WTC11 (cell line): Measurements from ENCODE around the gene SETD3. TPM values are rescaled to one million over a fixed set of nuclear protein-coding genes. Genes with fewer than 3 reads are reported as not detected.
A peak's percentile ranks its signal among the peaks of the same experiment; 100 is the strongest.

Source experiments
- ATAC-seq: fragments of 200-7000 bp; cut with Tn5 transposase; 2 replicates; pipeline ENCODE4 v1.10.0; 2021; ENCODE audit warnings: mild to moderate bottlenecking, moderate library complexity
- CTCF ChIA-PET: fragments of 300-600 bp; sonication (Branson Sonifier 250); formaldehyde crosslinking; loops from one replicate; lab custom pipeline; 2021; ENCODE audit warnings: antibody characterized with exemption; lab: Charles Lee
- POLR2A ChIA-PET: fragments of 350-600 bp; sonication (Branson Sonifier 250); formaldehyde crosslinking; loops from one replicate; lab custom pipeline; 2021; ENCODE audit warnings: antibody characterized with exemption; lab: Charles Lee
- DNase-seq: peaks from one replicate; pipeline ENCODE4 v3.0.0; 2021; ENCODE audit warnings: low spot score
- H3K27ac Mint-ChIP-seq: 2 replicates; pipeline ENCODE4 v1.8.0; 2021; ENCODE audit warnings: mixed read lengths
- H3K27me3 Mint-ChIP-seq: 2 replicates; pipeline ENCODE4 v1.8.0; 2021; ENCODE audit warnings: low read depth, mild to moderate bottlenecking, moderate library complexity, mixed read lengths
- H3K36me3 Mint-ChIP-seq: 2 replicates; pipeline ENCODE4 v1.8.0; 2021; ENCODE audit warnings: mixed read lengths
- H3K4me1 Mint-ChIP-seq: 2 replicates; pipeline ENCODE4 v1.8.0; 2022; ENCODE audit warnings: mixed read lengths
- H3K4me3 Mint-ChIP-seq: 2 replicates; pipeline ENCODE4 v1.8.0; 2021; ENCODE audit warnings: mild to moderate bottlenecking, moderate library complexity, mixed read lengths
- H3K9me3 Mint-ChIP-seq: 2 replicates; pipeline ENCODE4 v1.8.0; 2021; ENCODE audit warnings: mixed read lengths
- EMX1 ChIP-seq: fragments of 250-450 bp; sonication (Bioruptor Pico); IDR thresholded peaks from 2 replicates; pipeline ENCODE4 v1.8.0; 2021; ENCODE audit warnings: mild to moderate bottlenecking
- ESRRA ChIP-seq: sonication (generic); formaldehyde crosslinking; IDR thresholded peaks from 2 replicates; pipeline ENCODE4 v1.8.1; 2022; ENCODE audit warnings: mild to moderate bottlenecking, missing genetic modification reagents, borderline replicate concordance
- FOXJ3 ChIP-seq: sonication (generic); formaldehyde crosslinking; IDR thresholded peaks from 2 replicates; pipeline ENCODE4 v1.9.0; 2021; ENCODE audit warnings: missing genetic modification reagents, mild to moderate bottlenecking, borderline replicate concordance
- GABPB1 ChIP-seq: sonication (generic); formaldehyde crosslinking; IDR thresholded peaks from 2 replicates; pipeline ENCODE4 v1.8.1; 2023; ENCODE audit warnings: mild to moderate bottlenecking, missing genetic modification reagents
- GRHL2 ChIP-seq: fragments of 250-450 bp; sonication (Bioruptor Pico); IDR thresholded peaks from 2 replicates; pipeline ENCODE4 v1.8.0; 2022; ENCODE audit warnings: mild to moderate bottlenecking, moderate library complexity; ENCODE audit not compliant: insufficient replicate concordance, severe bottlenecking
- JUN ChIP-seq: sonication (generic); formaldehyde crosslinking; IDR thresholded peaks from 2 replicates; pipeline ENCODE4 v1.8.0; 2023; ENCODE audit warnings: mild to moderate bottlenecking, missing genetic modification reagents
- MXD4 ChIP-seq: fragments of 250-450 bp; sonication (Bioruptor Pico); IDR thresholded peaks from 2 replicates; pipeline ENCODE4 v1.8.0; 2021; ENCODE audit warnings: mild to moderate bottlenecking, moderate library complexity, borderline replicate concordance
- NR2C2 ChIP-seq: sonication (generic); formaldehyde crosslinking; IDR thresholded peaks from 2 replicates; pipeline ENCODE4 v1.8.0; 2022; ENCODE audit warnings: mild to moderate bottlenecking, missing genetic modification reagents
- RORB ChIP-seq: fragments of 250-450 bp; sonication (Bioruptor Pico); IDR thresholded peaks from 2 replicates; pipeline ENCODE4 v1.9.0; 2021; ENCODE audit warnings: mild to moderate bottlenecking
- ZBTB21 ChIP-seq: sonication (generic); formaldehyde crosslinking; IDR thresholded peaks from 2 replicates; pipeline ENCODE4 v1.8.1; 2023; ENCODE audit warnings: mild to moderate bottlenecking, missing genetic modification reagents, borderline replicate concordance
- ZNF219 ChIP-seq: sonication (generic); formaldehyde crosslinking; IDR thresholded peaks from 2 replicates; pipeline ENCODE4 v1.8.0; 2023; ENCODE audit warnings: missing genetic modification reagents, mild to moderate bottlenecking, borderline replicate concordance
- ZNF396 ChIP-seq: fragments of 250-450 bp; sonication (Bioruptor Pico); IDR thresholded peaks from 2 replicates; pipeline ENCODE4 v1.8.0; 2021; ENCODE audit warnings: mild to moderate bottlenecking, moderate library complexity, borderline replicate concordance
- ZNF423 ChIP-seq: fragments of 250-450 bp; sonication (Bioruptor Pico); IDR thresholded peaks from 2 replicates; pipeline ENCODE4 v2.1.2; 2022; ENCODE audit warnings: mild to moderate bottlenecking, moderate library complexity
- total RNA-seq: library from RNA; stranded (reverse); gene quantifications from 3 replicates; pipeline ENCODE4 v1.2.3, GENCODE V29; 2021
- TF ChIP-seq, protein P1 (sequence below): sonication (generic); formaldehyde crosslinking; IDR thresholded peaks from 2 replicates; pipeline ENCODE4 v1.8.1; 2023; ENCODE audit warnings: mild to moderate bottlenecking, missing genetic modification reagents, borderline replicate concordance
- TF ChIP-seq, protein P2 (sequence below): sonication (generic); formaldehyde crosslinking; conservative IDR thresholded peaks from 2 replicates; pipeline ENCODE4 v1.8.1; 2022; ENCODE audit warnings: mild to moderate bottlenecking, missing genetic modification reagents
- TF ChIP-seq, protein P3 (sequence below): sonication (generic); formaldehyde crosslinking; IDR thresholded peaks from 2 replicates; pipeline ENCODE4 v1.8.0; 2023; ENCODE audit warnings: mild to moderate bottlenecking, missing genetic modification reagents
- TF ChIP-seq, protein P4 (sequence below): fragments of 250-450 bp; sonication (Bioruptor Pico); conservative IDR thresholded peaks from 2 replicates; pipeline ENCODE4 v1.9.0; 2021; ENCODE audit warnings: mild to moderate bottlenecking
- TF ChIP-seq, protein P5 (sequence below): sonication (generic); formaldehyde crosslinking; IDR thresholded peaks from 2 replicates; pipeline ENCODE4 v1.8.1; 2023; ENCODE audit warnings: mild to moderate bottlenecking, missing genetic modification reagents, moderate library complexity
- TF ChIP-seq, protein P6 (sequence below): fragments of 250-450 bp; sonication (Bioruptor Pico); IDR thresholded peaks from 2 replicates; pipeline ENCODE4 v1.8.0; 2021; ENCODE audit warnings: mild to moderate bottlenecking
- TF ChIP-seq, protein P7 (sequence below): sonication (generic); formaldehyde crosslinking; IDR thresholded peaks from 2 replicates; pipeline ENCODE4 v1.8.1; 2023; ENCODE audit warnings: mild to moderate bottlenecking, moderate library complexity, missing genetic modification reagents

Gene SETD3
- total RNA-seq, 1 experiment from 2014 or later = 53.1 TPM

DNA sequence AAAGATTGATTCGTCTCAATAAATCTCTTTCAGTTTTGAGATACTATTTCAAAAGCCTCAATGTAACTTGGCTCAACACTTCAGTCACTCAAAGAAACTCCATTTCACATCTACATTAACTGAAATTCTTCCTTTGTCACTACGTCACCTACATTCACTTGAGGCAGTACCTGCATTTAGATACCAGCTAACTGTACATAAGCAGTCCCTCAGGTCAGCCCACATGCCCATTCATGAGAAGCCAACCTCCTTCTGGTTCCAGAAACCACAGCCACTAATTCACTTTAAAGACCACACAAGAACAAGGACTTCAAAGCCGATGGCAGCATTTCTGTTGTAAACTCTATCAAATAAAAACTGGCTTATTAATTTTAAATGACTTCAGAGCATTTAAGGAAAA is 43.0 kb downstream of the SETD3 start:
- peaks cover 7% of the 10 kb centered on the region for H3K4me1 Mint-ChIP-seq
- no peaks in the 10 kb centered on the region for H3K27me3 Mint-ChIP-seq
- no peak overlapping the region for H3K4me3 Mint-ChIP-seq
- 0 out of 2 replicates have a peak overlapping the region, but pooled peaks have one; percentile 77 for H3K27ac Mint-ChIP-seq
- peaks cover 31% of the 10 kb centered on the region for H3K36me3 Mint-ChIP-seq
- ATAC-seq (no peak), DNase-seq (no peak)
- ChIA-PET POLR2A (no interaction called here), CTCF (no interaction called here)
- 0 out of 2 replicates have a peak, but pooled peaks cover 2% of the 10 kb centered on the region for H3K9me3 Mint-ChIP-seq
- no peak for TF ChIP-seq ZNF396 (CRISPR knock-in tag)
- TF ChIP-seq, protein P1, sequence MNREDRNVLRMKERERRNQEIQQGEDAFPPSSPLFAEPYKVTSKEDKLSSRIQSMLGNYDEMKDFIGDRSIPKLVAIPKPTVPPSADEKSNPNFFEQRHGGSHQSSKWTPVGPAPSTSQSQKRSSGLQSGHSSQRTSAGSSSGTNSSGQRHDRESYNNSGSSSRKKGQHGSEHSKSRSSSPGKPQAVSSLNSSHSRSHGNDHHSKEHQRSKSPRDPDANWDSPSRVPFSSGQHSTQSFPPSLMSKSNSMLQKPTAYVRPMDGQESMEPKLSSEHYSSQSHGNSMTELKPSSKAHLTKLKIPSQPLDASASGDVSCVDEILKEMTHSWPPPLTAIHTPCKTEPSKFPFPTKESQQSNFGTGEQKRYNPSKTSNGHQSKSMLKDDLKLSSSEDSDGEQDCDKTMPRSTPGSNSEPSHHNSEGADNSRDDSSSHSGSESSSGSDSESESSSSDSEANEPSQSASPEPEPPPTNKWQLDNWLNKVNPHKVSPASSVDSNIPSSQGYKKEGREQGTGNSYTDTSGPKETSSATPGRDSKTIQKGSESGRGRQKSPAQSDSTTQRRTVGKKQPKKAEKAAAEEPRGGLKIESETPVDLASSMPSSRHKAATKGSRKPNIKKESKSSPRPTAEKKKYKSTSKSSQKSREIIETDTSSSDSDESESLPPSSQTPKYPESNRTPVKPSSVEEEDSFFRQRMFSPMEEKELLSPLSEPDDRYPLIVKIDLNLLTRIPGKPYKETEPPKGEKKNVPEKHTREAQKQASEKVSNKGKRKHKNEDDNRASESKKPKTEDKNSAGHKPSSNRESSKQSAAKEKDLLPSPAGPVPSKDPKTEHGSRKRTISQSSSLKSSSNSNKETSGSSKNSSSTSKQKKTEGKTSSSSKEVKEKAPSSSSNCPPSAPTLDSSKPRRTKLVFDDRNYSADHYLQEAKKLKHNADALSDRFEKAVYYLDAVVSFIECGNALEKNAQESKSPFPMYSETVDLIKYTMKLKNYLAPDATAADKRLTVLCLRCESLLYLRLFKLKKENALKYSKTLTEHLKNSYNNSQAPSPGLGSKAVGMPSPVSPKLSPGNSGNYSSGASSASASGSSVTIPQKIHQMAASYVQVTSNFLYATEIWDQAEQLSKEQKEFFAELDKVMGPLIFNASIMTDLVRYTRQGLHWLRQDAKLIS (CRISPR knock-in tag) = no peak
- TF ChIP-seq GABPB1 (CRISPR knock-in tag) = no peak
- TF ChIP-seq EMX1 = no peak
- no peak for TF ChIP-seq NR2C2 (CRISPR knock-in tag)
- TF ChIP-seq ZNF423 (CRISPR knock-in tag) = no peak
- no peak for TF ChIP-seq FOXJ3 (CRISPR knock-in tag)
- TF ChIP-seq GRHL2 (CRISPR knock-in tag) = no peak
- TF ChIP-seq, protein P2, sequence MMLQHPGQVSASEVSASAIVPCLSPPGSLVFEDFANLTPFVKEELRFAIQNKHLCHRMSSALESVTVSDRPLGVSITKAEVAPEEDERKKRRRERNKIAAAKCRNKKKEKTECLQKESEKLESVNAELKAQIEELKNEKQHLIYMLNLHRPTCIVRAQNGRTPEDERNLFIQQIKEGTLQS (CRISPR knock-in tag) = no peak
- TF ChIP-seq, protein P3, sequence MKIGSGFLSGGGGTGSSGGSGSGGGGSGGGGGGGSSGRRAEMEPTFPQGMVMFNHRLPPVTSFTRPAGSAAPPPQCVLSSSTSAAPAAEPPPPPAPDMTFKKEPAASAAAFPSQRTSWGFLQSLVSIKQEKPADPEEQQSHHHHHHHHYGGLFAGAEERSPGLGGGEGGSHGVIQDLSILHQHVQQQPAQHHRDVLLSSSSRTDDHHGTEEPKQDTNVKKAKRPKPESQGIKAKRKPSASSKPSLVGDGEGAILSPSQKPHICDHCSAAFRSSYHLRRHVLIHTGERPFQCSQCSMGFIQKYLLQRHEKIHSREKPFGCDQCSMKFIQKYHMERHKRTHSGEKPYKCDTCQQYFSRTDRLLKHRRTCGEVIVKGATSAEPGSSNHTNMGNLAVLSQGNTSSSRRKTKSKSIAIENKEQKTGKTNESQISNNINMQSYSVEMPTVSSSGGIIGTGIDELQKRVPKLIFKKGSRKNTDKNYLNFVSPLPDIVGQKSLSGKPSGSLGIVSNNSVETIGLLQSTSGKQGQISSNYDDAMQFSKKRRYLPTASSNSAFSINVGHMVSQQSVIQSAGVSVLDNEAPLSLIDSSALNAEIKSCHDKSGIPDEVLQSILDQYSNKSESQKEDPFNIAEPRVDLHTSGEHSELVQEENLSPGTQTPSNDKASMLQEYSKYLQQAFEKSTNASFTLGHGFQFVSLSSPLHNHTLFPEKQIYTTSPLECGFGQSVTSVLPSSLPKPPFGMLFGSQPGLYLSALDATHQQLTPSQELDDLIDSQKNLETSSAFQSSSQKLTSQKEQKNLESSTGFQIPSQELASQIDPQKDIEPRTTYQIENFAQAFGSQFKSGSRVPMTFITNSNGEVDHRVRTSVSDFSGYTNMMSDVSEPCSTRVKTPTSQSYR (CRISPR knock-in tag) = no peak
- TF ChIP-seq ZNF219 (CRISPR knock-in tag) = no peak
- no peak for TF ChIP-seq ZBTB21 (CRISPR knock-in tag)
- TF ChIP-seq, protein P4, sequence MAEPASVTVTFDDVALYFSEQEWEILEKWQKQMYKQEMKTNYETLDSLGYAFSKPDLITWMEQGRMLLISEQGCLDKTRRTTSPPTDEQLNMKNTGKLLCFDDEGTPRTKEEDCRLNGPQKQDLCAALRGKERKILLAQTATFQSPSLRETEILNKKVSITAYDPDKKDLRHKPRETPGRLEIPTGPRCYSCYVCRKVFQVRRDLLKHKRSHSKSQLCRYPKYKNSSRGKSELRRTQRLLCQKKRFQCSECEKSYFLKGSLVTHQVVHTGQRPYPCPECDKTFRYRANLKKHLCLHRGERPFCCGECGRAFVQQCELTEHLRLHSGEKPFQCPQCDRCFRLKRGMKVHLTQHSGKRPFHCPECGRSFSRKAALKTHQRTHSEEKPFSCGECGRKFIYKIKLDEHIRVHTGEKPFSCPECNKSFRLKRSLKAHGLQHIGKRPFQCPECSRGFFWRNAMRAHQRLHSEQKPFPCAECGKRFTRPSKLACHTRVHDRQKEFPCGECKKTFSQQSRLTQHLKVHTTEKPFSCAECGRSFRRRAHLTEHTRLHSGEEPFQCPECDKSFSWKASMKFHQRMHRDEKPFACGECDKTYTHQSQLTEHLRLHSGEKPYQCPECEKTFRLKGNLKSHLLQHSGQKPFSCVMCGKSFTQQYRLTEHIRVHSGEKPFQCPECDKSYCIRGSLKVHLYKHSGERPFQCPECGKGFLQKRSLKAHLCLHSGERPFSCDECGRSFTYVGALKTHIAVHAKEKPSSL (CRISPR knock-in tag) = no peak

DNA sequence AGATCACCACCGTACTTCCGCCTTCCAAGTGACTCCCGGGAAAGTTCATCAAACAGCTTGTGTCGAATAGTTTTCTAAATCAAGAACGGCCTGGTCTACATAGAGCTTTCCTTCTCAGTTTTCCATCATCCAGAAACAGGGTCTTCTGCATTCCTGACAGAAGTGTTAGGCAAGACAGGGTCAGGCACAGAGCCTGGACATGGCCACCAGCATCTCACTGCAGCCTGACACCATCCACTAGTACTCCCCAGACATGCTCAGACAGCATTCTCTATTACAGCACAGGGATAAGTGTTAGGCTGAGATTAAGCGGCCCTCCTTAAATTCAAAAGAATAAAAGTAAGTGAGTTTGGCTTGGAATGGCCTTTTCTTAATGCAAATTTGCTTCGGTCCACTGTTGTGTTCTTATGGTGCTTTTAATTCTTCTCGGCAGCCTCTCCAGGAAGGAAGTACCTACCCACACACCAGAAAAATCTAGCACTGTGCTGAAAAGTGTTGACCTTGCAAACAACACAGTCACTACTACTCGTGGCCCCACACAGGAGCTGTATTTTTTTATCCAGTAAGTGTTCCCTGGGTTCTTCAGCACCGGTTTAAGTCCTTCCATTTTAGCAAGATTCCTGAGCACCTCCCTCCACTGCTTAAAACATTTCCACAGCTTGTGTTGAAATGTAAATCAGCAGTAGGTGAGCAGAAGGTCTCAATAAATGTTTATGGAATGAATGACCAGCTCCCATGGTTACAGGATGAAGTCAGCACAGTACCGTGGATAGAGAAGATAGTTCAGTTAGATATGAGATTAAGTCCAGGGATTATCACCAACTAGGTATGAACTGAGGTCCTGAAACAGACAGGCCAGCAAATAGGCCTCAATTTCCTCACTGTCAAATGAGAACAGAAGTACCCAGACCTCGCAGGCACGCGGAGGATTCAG is 44.1 kb downstream of the SETD3 start:
- peak overlapping the region; percentile 6; the same call in 1 of the 2 replicates for H3K27ac Mint-ChIP-seq
- H3K4me1 Mint-ChIP-seq = peaks cover 2% of the 10 kb centered on the region; the same call in 1 of the 2 replicates
- no peaks in the 10 kb centered on the region for H3K9me3 Mint-ChIP-seq
- ChIA-PET POLR2A (no interaction called here), CTCF (interaction anchor here (1.2 kb wide), 1 partner anchor 43 kb away, joined by 3 read pairs; no protein-coding TSS in a partner anchor)
- H3K4me3 Mint-ChIP-seq = no peak overlapping the region
- no peak for DNase-seq
- no peak for ATAC-seq
- peaks cover 24% of the 10 kb centered on the region for H3K36me3 Mint-ChIP-seq
- H3K27me3 Mint-ChIP-seq = no peaks in the 10 kb centered on the region
- TF ChIP-seq JUN (CRISPR knock-in tag) = no peak
- TF ChIP-seq, protein P5, sequence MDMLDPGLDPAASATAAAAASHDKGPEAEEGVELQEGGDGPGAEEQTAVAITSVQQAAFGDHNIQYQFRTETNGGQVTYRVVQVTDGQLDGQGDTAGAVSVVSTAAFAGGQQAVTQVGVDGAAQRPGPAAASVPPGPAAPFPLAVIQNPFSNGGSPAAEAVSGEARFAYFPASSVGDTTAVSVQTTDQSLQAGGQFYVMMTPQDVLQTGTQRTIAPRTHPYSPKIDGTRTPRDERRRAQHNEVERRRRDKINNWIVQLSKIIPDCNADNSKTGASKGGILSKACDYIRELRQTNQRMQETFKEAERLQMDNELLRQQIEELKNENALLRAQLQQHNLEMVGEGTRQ = no peak
- no peak for TF ChIP-seq ESRRA (CRISPR knock-in tag)
- no peak for TF ChIP-seq RORB (CRISPR knock-in tag)
- TF ChIP-seq, protein P6, sequence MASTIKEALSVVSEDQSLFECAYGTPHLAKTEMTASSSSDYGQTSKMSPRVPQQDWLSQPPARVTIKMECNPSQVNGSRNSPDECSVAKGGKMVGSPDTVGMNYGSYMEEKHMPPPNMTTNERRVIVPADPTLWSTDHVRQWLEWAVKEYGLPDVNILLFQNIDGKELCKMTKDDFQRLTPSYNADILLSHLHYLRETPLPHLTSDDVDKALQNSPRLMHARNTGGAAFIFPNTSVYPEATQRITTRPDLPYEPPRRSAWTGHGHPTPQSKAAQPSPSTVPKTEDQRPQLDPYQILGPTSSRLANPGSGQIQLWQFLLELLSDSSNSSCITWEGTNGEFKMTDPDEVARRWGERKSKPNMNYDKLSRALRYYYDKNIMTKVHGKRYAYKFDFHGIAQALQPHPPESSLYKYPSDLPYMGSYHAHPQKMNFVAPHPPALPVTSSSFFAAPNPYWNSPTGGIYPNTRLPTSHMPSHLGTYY = no peak
- no peak for TF ChIP-seq ZNF423 (CRISPR knock-in tag)
- TF ChIP-seq MXD4 (CRISPR knock-in tag) = no peak
- TF ChIP-seq, protein P7, sequence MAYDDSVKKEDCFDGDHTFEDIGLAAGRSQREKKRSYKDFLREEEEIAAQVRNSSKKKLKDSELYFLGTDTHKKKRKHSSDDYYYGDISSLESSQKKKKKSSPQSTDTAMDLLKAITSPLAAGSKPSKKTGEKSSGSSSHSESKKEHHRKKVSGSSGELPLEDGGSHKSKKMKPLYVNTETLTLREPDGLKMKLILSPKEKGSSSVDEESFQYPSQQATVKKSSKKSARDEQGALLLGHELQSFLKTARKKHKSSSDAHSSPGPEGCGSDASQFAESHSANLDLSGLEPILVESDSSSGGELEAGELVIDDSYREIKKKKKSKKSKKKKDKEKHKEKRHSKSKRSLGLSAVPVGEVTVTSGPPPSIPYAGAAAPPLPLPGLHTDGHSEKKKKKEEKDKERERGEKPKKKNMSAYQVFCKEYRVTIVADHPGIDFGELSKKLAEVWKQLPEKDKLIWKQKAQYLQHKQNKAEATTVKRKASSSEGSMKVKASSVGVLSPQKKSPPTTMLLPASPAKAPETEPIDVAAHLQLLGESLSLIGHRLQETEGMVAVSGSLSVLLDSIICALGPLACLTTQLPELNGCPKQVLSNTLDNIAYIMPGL (CRISPR knock-in tag) = no peak
